K562 (cell line): ENCODE results near the gene TRMT1L.

Source experiments
- EZH2 ChIP-seq: IDR thresholded peaks from 2 replicates; pipeline ENCODE4 v1.6.1; 2012; ENCODE audit warnings: low read depth, mild to moderate bottlenecking, inconsistent platforms, low read length, borderline replicate concordance
- HINFP ChIP-seq: fragments of 450-650 bp; conservative IDR thresholded peaks from 2 replicates; pipeline ENCODE4 v1.6.1; 2016; ENCODE audit warnings: missing genetic modification characterization, low read depth, mild to moderate bottlenecking, control low read depth, missing compliant biosample characterization
- KLF16 ChIP-seq: IDR thresholded peaks from 2 replicates; pipeline ENCODE4 v1.6.1; 2016; ENCODE audit warnings: antibody characterized with exemption
- MCM7 ChIP-seq, 2 experiments: fragments of 450-650 bp; IDR thresholded peaks; 2 replicates each; pipeline ENCODE4 v1.6.1; 2016 to 2018
- NFXL1 ChIP-seq: fragments of 450-650 bp; formaldehyde crosslinking; IDR thresholded peaks from 2 replicates; pipeline ENCODE4 v1.4.0; 2021; ENCODE audit warnings: mild to moderate bottlenecking
- NRF1 ChIP-seq, 2 experiments: fragments of 450-650 bp; IDR thresholded peaks in 1 of 2; conservative IDR thresholded peaks in 1 of 2; 2 replicates each; pipeline ENCODE4 v1.6.1; 2014; ENCODE audit warnings: mild to moderate bottlenecking in 2 of 2
- POLR2A ChIP-seq: fragments of 450-650 bp; conservative IDR thresholded peaks from 2 replicates; pipeline ENCODE4 v1.6.1; 2016
- SRSF3 ChIP-seq: fragments of 200-400 bp; formaldehyde crosslinking; IDR thresholded peaks from 2 replicates; pipeline ENCODE4 v1.6.1; 2016; ENCODE audit warnings: mild to moderate bottlenecking, low read length, moderate library complexity; ENCODE audit not compliant: insufficient read depth
- STAT6 ChIP-seq: sonication (generic); formaldehyde crosslinking; IDR thresholded peaks from 2 replicates; pipeline ENCODE4 v1.8.1; 2023; ENCODE audit warnings: mild to moderate bottlenecking, missing genetic modification reagents
- TAF1 ChIP-seq: IDR thresholded peaks from 2 replicates; pipeline ENCODE4 v1.6.1; 2011; ENCODE audit warnings: mild to moderate bottlenecking, low read length, moderate library complexity; ENCODE audit not compliant: insufficient read depth, control insufficient read depth, severe bottlenecking; ENCODE audit errors: extremely low read depth
- TCF7L2 ChIP-seq: fragments of 150-350 bp; IDR thresholded peaks from 2 replicates; pipeline ENCODE4 v1.6.1; 2016; ENCODE audit warnings: low read depth, mild to moderate bottlenecking, low read length, moderate library complexity
- USF1 ChIP-seq: sonication (generic); formaldehyde crosslinking; IDR thresholded peaks from 2 replicates; pipeline ENCODE4 v1.9.0; 2022; ENCODE audit warnings: mild to moderate bottlenecking, missing genetic modification reagents
- USF2 ChIP-seq: sonication (generic); formaldehyde crosslinking; IDR thresholded peaks from 2 replicates; pipeline ENCODE4 v1.5.0; 2020; ENCODE audit warnings: missing genetic modification reagents

GRCh38 chr1:185105121-185105520 is 51.6 kb downstream of the TRMT1L start:
- TF ChIP-seq HINFP (tag) (no peak), MCM7 (IDR thresholded peaks at IDR 0.05) (no peak), SRSF3 (no peak), USF2 (CRISPR knock-in tag) (no peak), USF1 (CRISPR knock-in tag) (no peak), STAT6 (CRISPR knock-in tag) (no peak), KLF16 (no peak), EZH2 (no peak), TCF7L2 (no peak), TAF1 (no peak), NRF1 (conservative IDR thresholded peaks at IDR 0.05 in 1 of 2, IDR thresholded peaks at IDR 0.05 in 1 of 2) (no peak), POLR2A (no peak), NFXL1 (CRISPR knock-in tag) (no peak)
